HepG2 (cell line): Measurements from ENCODE around the gene HAUS7.

Experiments
- CCDC6 ChIP-seq: sonication (generic); formaldehyde crosslinking; IDR thresholded peaks from 2 replicates; pipeline ENCODE4 v1.8.1; 2022; ENCODE audit warnings: mild to moderate bottlenecking, missing genetic modification reagents, moderate library complexity
- POLR2A ChIP-seq, 2 experiments: IDR thresholded peaks; 2 replicates each; pipeline ENCODE4 v1.6.1; 2011; ENCODE audit warnings: low read depth in 2 of 2, low read length in 2 of 2, mild to moderate bottlenecking in 1 of 2, moderate library complexity in 1 of 2; ENCODE audit not compliant: insufficient read depth in 1 of 2
- SUZ12 ChIP-seq: fragments of 150-350 bp; IDR thresholded peaks from 2 replicates; pipeline ENCODE4 v1.6.1; 2014; ENCODE audit warnings: low read depth, low read length
- ZNF746 ChIP-seq: sonication (generic); formaldehyde crosslinking; IDR thresholded peaks from 2 replicates; pipeline ENCODE4 v1.8.0; 2022; ENCODE audit warnings: mild to moderate bottlenecking, missing genetic modification reagents
- ZNF816 ChIP-seq: sonication (generic); formaldehyde crosslinking; IDR thresholded peaks from 2 replicates; pipeline ENCODE4 v1.8.0; 2022; ENCODE audit warnings: missing genetic modification reagents, mild to moderate bottlenecking, borderline replicate concordance
- TF ChIP-seq, protein P1 (sequence below), 2 experiments: sonication (generic) in 1 of 2; formaldehyde crosslinking in 1 of 2; IDR thresholded peaks; 2 replicates each; pipeline versions ENCODE4 v1.4.0 to v1.6.1; 2018 to 2020; ENCODE audit warnings: missing genetic modification reagents in 2 of 2, borderline replicate concordance in 1 of 2, low read depth in 1 of 2, mild to moderate bottlenecking in 1 of 2, missing biosample characterization in 1 of 2
- TF ChIP-seq, protein P2 (sequence below): sonication (generic); formaldehyde crosslinking; IDR thresholded peaks from 2 replicates; pipeline ENCODE4 v1.8.0; 2022; ENCODE audit warnings: mild to moderate bottlenecking, missing genetic modification reagents; ENCODE audit not compliant: insufficient replicate concordance

DNA sequence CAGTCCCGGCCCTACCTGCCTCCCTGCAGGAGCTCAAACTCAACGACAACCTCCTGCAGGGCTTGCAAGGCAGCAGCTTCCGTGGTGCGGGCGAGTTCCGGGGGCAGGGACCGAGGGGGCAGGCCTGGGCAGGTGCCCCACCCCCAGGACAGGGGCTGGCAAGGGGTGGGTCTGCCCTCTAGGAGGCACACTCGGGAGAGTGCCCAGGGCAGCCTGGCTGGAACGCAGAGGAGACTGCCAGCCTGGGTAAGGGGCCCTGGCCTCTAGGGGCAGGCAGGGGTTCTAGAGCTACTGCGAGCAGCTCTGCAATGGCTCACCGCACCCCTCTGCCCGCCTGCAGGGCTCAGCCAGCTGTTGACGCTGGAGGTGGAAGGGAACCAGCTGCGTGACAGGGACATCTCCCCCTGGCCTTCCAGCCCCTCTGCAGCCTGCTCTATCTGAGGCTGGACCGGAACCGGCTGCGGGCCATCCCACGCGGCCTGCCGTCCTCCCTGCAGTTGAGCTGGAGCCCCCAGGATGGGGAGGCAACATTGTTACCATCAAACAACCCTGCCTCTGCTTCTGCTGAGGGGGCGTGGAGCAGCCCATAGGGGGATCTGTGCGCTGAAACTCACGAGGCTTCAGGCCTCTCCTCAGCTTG is 12.1 kb upstream of the HAUS7 start:
- TF ChIP-seq ZNF746 (no peak), SUZ12 (no peak), POLR2A (IDR thresholded peaks at IDR 0.05; ENCODE audit: insufficient read depth in 1 of 2, low read depth in 2 of 2, low read length in 2 of 2) (no peak), ZNF816 (CRISPR knock-in tag) (no peak), CCDC6 (CRISPR knock-in tag) (no peak)
- TF ChIP-seq, protein P1, sequence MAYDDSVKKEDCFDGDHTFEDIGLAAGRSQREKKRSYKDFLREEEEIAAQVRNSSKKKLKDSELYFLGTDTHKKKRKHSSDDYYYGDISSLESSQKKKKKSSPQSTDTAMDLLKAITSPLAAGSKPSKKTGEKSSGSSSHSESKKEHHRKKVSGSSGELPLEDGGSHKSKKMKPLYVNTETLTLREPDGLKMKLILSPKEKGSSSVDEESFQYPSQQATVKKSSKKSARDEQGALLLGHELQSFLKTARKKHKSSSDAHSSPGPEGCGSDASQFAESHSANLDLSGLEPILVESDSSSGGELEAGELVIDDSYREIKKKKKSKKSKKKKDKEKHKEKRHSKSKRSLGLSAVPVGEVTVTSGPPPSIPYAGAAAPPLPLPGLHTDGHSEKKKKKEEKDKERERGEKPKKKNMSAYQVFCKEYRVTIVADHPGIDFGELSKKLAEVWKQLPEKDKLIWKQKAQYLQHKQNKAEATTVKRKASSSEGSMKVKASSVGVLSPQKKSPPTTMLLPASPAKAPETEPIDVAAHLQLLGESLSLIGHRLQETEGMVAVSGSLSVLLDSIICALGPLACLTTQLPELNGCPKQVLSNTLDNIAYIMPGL (CRISPR knock-in tag; IDR thresholded peaks at IDR 0.05; ENCODE audit: borderline replicate concordance in 1 of 2, low read depth in 1 of 2): no peak
- TF ChIP-seq, protein P2, sequence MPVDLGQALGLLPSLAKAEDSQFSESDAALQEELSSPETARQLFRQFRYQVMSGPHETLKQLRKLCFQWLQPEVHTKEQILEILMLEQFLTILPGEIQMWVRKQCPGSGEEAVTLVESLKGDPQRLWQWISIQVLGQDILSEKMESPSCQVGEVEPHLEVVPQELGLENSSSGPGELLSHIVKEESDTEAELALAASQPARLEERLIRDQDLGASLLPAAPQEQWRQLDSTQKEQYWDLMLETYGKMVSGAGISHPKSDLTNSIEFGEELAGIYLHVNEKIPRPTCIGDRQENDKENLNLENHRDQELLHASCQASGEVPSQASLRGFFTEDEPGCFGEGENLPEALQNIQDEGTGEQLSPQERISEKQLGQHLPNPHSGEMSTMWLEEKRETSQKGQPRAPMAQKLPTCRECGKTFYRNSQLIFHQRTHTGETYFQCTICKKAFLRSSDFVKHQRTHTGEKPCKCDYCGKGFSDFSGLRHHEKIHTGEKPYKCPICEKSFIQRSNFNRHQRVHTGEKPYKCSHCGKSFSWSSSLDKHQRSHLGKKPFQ (CRISPR knock-in tag): no peak
